ENCODE measurements around the gene SDCCAG8. TPM values are rescaled to one million over a fixed set of nuclear protein-coding genes. Genes with fewer than 3 reads are reported as not detected.

SDCCAG8 gene
- total RNA-seq, 2 donors from 2014 or later = 30.1 to 37.3 TPM

DNA sequence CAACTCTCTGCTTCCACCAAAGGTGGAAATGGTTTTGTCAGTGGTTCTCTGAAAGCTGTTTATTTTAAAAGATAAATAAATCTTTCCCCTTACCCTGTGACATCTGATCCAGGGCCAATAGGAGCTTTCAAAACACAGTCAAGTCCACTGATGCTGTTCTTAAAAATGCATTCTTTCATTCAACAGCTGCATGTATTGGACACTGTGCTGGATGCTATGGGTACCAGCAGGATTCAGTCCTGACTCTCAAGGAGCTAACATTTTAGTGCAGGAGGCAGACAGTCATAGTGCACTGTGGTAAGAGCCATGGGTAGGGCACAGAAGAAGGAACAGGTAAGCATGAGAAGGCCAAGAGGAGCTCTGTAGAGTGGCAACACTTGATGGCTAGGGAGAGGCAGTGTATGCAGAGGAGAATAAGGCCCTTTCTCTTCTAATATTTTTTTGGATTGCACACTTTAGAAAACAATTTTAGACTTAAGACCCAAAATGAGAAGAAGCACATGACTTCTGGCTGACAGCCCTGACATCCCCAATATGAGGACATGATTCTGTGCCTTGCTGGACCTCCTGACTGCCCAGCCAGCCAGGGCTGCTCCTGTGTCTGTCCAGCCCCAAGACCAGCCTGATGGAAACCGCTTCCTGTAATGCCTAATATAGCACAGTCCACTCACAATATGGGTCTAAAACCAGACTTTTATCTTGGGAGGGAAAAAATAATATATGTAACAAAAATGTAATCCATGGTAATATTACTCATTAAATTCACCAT lies 207.3 kb downstream of the SDCCAG8 start:
- no peaks in the 10 kb centered on the region for H3K36me3 Mint-ChIP-seq
- no peaks in the 10 kb centered on the region for H3K9me3 Mint-ChIP-seq
- no peak for DNase-seq (ENCODE audit: low spot score in 2 of 2)
- peak overlapping the region in 1 of 2 donors; percentile 40 for H3K27ac Mint-ChIP-seq
- no peak for ATAC-seq

DNA sequence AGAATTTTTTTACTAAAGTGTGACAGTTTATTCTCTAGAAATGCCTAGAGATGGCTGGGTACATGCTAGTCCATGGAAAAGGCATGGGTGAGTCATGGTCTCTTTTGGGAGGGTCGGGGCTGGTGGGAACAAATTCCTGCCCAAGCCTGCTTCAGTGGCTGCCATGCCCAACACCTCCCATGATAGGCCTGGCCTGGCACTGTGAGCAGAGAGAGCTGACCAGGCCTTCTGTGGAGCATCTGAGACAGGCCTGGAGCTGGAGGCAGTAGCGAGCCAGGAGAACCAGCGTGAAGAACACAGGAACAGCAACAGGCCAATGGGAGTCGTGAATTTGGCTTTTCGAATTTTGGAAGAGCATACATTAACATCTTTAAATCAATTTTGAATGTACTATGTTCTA lies 209.2 kb downstream of the SDCCAG8 start:
- no peak overlapping the region for H3K27ac Mint-ChIP-seq
- DNase-seq (ENCODE audit: low spot score in 2 of 2) = no peak
- no peaks in the 10 kb centered on the region for H3K9me3 Mint-ChIP-seq
- ATAC-seq = no peak
- no peaks in the 10 kb centered on the region for H3K36me3 Mint-ChIP-seq

DNA sequence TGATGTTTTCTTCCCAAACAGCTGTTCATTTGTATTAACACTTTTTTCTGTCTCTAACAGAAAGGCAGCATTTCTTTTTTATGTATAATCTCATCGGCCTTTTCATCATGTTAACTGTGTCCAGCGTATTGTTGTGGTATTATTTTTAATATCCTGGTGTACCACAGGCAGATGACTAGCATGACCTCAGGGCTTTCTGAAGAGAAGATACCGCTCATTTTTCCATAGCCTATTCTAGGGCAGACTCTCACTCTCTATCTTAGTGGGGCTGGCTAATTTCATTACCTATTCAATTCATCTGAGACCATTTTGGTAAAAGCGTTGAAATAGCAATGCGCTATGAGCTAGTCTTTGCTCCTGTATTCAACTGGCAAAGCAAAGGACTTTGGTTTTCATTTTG lies 209.9 kb downstream of the SDCCAG8 start:
- no peaks in the 10 kb centered on the region for H3K36me3 Mint-ChIP-seq
- no peak overlapping the region for H3K27ac Mint-ChIP-seq
- no peaks in the 10 kb centered on the region for H3K9me3 Mint-ChIP-seq
- no peak for DNase-seq (ENCODE audit: low spot score in 2 of 2)
- ATAC-seq = peak in 1 of 2 donors; percentile 41

DNA sequence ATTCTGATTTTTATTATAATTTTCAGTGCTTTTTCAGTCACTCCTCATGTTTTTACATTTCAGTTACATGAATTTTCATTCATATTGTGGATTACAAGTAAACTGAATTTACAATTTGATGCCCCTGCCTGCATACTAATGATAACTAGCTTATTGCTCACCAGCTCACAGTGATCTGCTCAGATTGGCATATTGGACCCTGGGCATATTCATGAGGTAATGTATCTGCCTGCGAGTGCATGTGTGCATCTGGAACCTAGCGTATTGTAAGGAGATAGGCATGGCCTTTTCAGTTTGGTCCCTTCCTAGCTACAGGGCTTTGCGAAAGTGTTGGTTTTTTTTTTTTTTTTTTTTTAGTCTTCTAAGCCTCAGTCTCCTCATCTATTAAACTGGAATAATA lies 213.7 kb downstream of the SDCCAG8 start:
- Mint-ChIP-seq H3K27ac (no peak overlapping the region), H3K36me3 (peaks cover 0 to 8% of the 10 kb centered on the region in 2 donors), H3K9me3 (no peaks in the 10 kb centered on the region)
- DNase-seq (ENCODE audit: low spot score in 2 of 2) (no peak), ATAC-seq (no peak)

DNA sequence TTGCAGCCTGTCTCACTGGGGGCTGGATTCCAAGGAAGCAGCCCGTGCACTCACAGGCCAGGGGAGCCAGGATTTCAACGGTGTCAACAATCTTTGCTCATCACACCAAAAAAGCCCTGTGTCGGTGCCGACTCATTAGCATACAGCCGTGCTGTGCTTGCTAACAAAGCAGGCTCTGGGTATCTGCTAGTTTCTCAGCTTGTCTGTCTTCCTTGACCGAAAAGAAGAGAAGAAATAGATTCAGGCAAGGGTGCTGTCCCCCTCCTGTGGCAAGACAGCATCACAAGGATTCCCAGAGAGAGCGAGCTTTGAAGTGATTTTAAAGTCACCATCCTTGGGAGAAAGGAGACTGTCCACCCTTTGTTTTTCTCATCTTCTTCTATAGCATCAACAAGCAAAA lies 214.7 kb downstream of the SDCCAG8 start:
- Mint-ChIP-seq H3K27ac (no peak overlapping the region), H3K9me3 (no peaks in the 10 kb centered on the region), H3K36me3 (peaks cover 0 to 8% of the 10 kb centered on the region in 2 donors)
- DNase-seq (ENCODE audit: low spot score in 2 of 2) (no peak), ATAC-seq (no peak)

DNA sequence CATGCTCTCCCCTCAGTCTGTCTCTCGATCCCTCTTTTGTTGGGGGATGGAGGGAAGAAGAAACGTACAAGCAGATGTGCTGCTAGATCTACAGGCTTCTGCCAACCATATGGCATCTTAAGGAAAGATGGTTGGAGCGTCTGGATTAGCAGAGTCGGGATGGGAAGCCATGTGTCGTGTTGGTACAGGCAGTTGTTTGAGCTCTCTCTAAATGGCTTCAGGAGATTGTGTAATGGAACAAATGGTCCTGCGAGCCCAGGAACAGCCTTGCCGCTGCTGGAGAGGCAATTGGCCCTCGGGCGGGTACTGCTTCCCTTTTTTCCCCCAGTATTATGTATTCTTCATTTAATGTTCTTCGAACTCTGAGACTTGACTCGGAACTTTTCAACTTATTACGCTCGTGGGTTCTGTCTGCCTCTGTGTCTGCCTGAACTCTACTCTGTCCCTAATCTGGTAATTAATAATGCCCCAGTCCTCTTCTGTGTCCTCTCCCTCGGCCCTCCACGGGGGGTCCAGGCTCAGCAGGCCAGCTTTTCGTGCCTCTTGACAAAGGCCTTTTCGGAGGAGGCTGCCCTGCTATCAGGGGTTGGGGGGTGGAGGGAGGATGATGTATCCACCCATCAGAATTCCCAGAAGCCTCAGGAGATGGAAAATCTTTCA lies 215.3 kb downstream of the SDCCAG8 start:
- DNase-seq (ENCODE audit: low spot score in 2 of 2) (no peak), ATAC-seq (no peak)
- Mint-ChIP-seq H3K36me3 (peaks cover 0 to 8% of the 10 kb centered on the region in 2 donors), H3K9me3 (no peaks in the 10 kb centered on the region), H3K27ac (peak overlapping the region in 1 of 2 donors; percentile 43)

DNA sequence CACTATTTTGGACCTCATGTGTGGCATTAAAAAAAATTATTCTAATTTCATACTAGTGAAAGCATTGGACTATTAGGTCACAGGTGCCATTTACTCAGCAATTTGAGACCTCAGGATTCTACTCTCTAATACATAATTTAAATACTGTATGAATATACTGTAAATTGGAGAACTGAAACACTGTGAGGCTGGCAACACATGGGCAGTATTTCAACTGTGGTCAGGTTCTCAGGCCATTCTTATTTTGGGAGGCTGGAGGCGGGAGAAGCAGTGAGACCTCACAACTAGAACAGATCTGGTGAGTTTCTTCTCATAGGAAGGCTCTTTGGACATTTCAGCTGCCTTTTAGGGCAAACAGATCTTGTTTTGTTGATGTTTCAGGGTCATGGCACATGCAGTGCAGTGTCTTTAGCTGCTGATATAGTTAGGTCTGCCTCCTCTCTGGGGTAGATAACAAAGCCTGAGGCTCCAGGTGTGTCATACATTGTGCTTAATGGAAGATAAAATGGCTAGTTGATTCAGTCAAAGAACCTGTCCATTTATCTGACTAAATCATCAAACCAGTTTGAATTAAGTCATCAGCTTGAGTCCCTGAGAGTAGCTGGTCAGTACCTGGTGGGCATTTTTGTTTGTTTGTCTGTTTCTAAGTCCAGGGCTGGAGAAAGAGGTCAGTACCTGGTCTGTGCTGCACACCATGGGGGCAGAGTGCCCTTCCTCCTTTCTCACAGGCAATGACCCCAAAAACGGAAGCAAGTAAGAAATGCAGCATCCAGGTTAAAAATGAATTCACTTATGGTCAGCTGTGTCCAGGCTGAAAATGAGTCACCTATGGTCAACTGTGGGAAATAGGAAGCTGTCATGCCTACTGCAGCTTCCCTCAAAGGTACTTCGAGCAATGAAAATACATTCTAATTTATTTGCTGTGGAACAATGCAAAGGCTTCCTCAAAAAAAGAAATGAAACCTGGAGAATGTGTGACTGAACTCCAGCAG lies 216.2 kb downstream of the SDCCAG8 start:
- no peak for ATAC-seq
- Mint-ChIP-seq H3K27ac (peak overlapping the region in 1 of 2 donors; percentile 43), H3K36me3 (peaks cover 0 to 8% of the 10 kb centered on the region in 2 donors), H3K9me3 (no peaks in the 10 kb centered on the region)
- no peak for DNase-seq (ENCODE audit: low spot score in 2 of 2)

DNA sequence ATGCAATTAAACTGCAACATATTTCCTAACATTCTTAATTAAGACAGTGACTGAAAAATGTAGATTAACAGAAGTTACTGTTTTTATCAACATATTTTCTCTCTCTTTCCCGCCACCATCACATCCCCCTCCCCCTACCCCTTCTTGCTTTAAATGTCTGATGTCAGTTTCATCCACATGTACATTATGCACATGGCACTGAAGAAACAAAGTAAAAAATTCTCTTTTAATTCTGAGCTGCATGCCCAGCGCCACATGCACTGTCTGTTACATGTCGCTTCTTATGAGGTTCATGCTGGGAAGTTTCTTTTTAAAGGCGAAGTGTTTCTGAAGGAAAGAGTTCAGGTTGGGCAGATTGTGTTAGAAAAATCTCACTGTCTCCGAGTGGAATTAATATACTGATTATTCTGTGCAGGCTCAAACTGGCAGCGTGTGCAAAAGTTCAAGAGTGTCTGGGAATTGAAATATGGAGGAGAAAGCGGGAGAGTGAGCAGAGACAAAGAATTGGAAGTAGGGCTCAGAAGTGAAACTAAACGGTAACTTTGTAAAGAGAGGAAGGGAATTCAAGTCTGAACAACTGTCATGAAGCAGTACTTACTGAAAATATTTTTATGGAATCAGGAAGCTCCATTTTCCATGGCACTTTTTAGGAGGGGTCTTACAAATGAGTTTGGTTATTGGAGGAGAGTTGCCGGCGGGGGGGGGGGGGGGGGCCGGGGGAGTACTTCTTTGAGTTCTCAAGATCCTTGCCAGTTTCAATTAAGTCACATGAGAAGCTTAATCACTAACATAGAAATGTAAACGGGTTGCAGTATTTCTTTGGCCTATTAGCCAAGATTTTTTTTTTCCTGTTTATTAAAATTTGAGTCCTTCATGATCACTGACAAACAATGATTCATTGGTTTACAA lies 217.6 kb downstream of the SDCCAG8 start:
- Mint-ChIP-seq H3K36me3 (peaks cover 0 to 8% of the 10 kb centered on the region in 2 donors), H3K27ac (peak overlapping the region in 1 of 2 donors; percentile 67), H3K9me3 (no peaks in the 10 kb centered on the region)
- ATAC-seq = no peak
- DNase-seq (ENCODE audit: low spot score in 2 of 2) = no peak

DNA sequence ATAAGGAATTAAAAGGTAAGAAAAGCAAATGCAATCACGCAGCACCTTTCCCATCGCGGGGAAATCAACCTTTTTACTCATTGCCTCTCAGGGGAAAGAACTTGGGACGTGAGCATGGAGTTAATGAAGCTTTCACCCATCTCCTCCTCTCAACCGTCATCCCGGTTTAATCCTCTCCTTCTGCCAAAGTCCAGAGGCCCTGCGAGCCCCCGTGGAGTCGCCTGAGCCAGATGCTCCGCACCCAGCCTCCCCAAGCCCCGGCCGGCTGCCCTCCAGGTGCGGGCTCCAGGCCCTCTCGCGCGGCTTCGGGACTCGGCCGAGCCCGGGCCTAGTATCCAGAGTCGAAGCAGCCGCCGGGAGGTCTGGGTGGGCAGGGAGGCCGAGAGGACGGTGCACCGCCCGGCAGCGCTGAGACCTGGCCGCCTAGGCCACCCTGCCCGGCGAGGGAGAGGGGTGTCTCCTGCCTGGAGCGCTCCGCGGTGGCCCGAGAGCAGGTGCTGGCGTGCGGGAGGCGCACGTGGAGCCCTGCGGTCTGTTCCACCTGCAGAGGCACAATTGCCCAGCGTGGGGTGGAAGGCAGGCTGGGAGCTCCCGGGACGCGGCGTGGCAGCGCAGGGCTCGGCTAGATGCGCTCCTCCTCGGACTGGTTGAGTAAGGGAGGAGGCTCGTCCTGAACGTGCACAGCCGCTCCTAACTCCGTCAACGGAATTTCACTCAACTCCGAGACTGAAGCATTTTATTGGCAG lies 218.5 kb downstream of the SDCCAG8 start:
- ATAC-seq (no peak), DNase-seq (ENCODE audit: low spot score in 2 of 2) (no peak)
- peaks cover 0 to 8% of the 10 kb centered on the region in 2 donors for H3K36me3 Mint-ChIP-seq
- peak overlapping the region in 1 of 2 donors; percentile 67 for H3K27ac Mint-ChIP-seq
- no peaks in the 10 kb centered on the region for H3K9me3 Mint-ChIP-seq

DNA sequence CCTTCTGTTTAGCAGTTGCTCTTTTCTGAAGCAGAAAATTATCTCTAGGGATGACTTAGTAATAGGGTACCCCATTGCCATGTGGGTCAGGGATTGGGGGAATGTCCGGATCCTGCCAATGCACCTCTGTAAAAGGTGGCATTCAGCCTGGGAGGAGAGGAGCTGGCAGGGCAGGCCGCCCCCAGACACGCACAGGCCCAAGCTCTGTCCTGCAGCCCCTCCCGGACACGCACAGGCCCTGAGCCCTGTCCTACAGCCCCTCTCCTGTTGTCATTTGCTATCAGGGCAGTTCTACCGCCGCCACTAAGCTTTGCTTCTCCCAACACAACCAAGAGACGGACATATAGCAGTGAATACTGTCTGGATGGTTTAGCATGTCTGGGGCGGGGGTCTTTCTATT lies 219.1 kb downstream of the SDCCAG8 start:
- Mint-ChIP-seq H3K9me3 (peaks cover 2 to 3% of the 10 kb centered on the region in 2 donors), H3K36me3 (peaks cover 3 to 11% of the 10 kb centered on the region in 2 donors), H3K27ac (no peak overlapping the region)
- ATAC-seq (no peak), DNase-seq (ENCODE audit: low spot score in 2 of 2) (no peak)

DNA sequence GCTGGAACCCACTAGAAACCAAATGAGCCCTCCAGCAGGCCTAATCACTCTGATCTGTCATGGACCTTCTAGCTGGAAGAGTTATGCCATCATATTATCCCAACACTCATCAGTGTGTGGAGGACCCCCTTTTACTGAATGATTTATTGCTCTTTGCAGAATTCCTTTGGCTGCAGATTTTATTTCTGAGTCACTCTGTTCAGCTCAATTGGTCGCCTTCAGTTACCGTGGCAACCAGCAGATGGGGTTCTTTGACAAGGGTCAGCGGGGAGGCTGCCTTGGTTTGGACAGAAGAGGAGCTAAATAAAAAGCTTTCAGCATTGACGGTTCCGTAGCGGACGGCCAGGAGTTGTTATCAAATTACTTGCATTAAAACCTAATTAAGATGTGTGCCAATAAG lies 220.1 kb downstream of the SDCCAG8 start:
- no peak for DNase-seq (ENCODE audit: low spot score in 2 of 2)
- ATAC-seq = no peak
- Mint-ChIP-seq H3K27ac (no peak overlapping the region), H3K36me3 (peaks cover 6 to 14% of the 10 kb centered on the region in 2 donors), H3K9me3 (peaks cover 5 to 6% of the 10 kb centered on the region in 2 donors)

DNA sequence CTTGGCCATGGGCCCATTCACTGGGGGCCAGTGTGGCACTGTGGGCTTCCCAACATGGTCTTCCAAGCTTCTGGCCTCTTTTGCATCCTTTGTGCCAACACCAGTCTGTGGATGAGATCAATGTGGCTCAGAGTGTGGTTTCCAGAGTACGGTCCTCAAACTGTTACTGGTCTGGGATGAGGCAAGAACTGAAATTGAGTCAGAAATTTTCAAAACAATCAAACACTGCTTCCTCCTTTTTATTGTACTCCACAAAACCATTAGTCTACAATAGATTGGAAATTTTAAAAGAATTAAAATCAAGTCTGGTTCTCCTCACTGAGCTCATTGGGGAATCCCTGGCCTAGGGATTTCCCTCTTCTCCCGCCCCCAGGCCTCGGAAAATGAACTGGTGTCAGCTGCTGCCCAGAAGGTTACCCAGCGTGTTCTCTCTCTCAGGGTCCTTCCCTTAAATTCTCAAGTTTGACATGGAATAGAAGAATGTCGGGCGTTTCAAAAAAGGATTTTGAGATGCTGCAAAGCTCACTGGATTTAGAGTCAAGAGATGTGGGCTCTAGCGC lies 222.0 kb downstream of the SDCCAG8 start:
- Mint-ChIP-seq H3K27ac (no peak overlapping the region), H3K36me3 (peaks cover 6 to 14% of the 10 kb centered on the region in 2 donors), H3K9me3 (peaks cover 5 to 6% of the 10 kb centered on the region in 2 donors)
- DNase-seq (ENCODE audit: low spot score in 2 of 2) = no peak
- ATAC-seq = no peak

DNA sequence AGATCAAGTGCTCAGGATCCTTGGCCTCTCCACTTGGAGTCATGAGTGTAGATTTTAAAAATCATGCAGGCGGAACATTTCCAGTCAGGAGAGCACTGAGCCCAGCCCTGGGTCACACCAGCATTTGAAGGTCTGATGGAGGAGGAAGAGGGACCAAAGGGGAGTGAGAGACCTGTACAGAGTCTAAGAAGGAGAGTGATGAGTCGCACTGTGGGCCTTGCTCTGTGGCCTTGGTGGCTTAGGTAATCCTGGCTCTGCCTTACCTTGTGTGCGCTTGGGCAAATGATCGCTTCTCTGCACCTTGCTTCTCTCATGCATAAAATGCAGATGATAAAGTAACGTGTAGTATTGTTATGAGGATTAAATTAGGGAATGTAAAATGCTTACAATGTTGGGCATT lies 225.3 kb downstream of the SDCCAG8 start:
- peaks cover 6% of the 10 kb centered on the region in 2 donors for H3K36me3 Mint-ChIP-seq
- no peak for DNase-seq (ENCODE audit: low spot score in 2 of 2)
- peak overlapping the region in 1 of 2 donors; percentile 63 for H3K27ac Mint-ChIP-seq
- peaks cover 5 to 6% of the 10 kb centered on the region in 2 donors for H3K9me3 Mint-ChIP-seq
- peak; percentile 50 to 59 for ATAC-seq

DNA sequence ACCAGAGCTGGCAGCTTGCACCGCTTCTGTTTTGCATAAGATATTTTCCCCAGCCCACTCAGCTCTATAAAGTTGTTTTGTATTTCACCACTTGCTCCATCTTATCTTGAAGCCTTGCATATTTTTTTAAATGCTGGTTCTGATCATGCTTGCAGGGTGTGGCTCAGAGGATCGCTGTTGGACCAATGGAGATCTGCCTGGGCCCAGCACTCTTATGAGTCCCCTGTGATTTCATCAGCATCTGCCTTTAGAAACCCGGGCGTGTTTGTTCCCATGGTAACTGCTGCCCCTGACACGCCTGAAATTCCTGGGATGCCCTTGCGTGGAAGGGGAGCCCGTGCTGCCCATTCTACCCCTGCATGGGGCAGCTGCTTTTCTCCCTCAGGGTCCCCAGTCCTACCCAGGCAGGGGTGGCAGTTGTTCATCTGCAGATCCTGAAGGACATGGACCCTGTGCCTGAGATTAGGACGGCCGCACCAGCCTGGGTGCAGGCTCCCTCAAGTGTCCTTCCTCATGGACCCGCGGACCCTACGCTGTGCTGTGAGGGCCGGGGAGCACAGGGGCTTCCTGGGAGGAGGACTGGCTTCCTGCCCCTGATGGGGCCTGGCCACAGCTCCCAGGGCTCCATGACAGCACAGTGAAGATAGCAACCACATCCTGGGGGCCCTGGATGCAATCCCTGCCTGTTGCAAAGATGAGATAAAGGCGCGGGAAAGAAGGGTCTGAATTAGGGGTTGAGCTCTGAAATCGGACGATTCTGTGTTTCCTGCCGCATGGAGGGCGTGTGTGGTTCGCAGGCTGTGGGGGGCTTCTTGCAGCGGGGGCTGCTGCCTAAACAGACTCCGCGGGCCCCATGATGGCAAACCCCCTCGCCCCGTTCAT lies 226.5 kb downstream of the SDCCAG8 start:
- no peak for DNase-seq (ENCODE audit: low spot score in 2 of 2)
- ATAC-seq = peak; percentile 23 to 31
- Mint-ChIP-seq H3K9me3 (peaks cover 5 to 6% of the 10 kb centered on the region in 2 donors), H3K27ac (peak overlapping the region in 1 of 2 donors; percentile 39), H3K36me3 (peaks cover 6% of the 10 kb centered on the region in 2 donors)
